Measurements from ENCODE around the gene VAMP5. TPM values are rescaled to one million over a fixed set of nuclear protein-coding genes. Genes with fewer than 3 reads are reported as not detected.

The VAMP5 gene
- total and polyA plus RNA-seq, 9 of the 15 experiments (the other 6 are each of a cell fraction or from before 2014, with no cell fraction given): 0.54 to 1.9 (median 1.5) TPM; not detected in 2

DNA sequence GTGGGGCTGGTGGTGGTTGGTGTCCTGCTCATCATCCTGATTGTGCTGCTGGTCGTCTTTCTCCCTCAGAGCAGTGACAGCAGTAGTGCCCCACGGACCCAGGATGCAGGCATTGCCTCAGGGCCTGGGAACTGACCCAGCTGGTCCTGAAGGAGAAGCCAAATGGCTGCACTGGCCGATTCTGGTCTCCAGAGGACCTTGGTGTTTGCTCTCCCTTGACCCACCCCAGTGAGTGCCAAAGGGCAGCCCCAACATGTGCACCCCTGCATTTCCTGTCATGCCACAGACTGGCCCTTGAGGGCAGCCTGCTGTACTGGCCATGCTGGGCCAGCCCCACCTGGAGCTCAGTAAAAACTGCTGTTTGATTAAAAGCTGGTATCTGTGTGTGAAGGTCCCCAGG is 8.8 kb downstream of the VAMP5 start:
- no TSS peak for BruUV-seq (replicated peaks)

More for the DNA sequence above, 8.8 kb downstream of the VAMP5 start:
- Histone ChIP-seq H3K4me3 (no peak overlapping the region), H4K20me1 (replicated peaks; ENCODE audit: control insufficient read depth, insufficient read depth, low read length) (no peaks in the 10 kb centered on the region), H3K9ac (ENCODE audit: insufficient read depth in 1 of 2, low read depth in 2 of 2, low read length in 2 of 2) (peak overlapping the region in 1 of 2 experiments; percentile 39; a peak in 2 of 4 replicates), H3K9me3 (replicated peaks; ENCODE audit: control insufficient read depth, insufficient read depth, low read depth, low read length) (no peaks in the 10 kb centered on the region), H3K79me2 (ENCODE audit: control insufficient read depth, insufficient read depth, low read length) (peaks cover 28% of the 10 kb centered on the region), H3K4me2 (ENCODE audit: insufficient read depth, low read length) (no peak overlapping the region), H3K27me3 (ENCODE audit: control insufficient read depth in 2 of 2, insufficient read depth in 2 of 2, low read length in 2 of 2) (no peaks in the 10 kb centered on the region), H3K36me3 (ENCODE audit: control insufficient read depth, insufficient read depth, low read length) (peaks cover 14% of the 10 kb centered on the region; the same call in 2 of the 3 replicates), H3K4me1 (replicated peaks in 1 of 2; ENCODE audit: control insufficient read depth in 2 of 2, insufficient read depth in 2 of 2, low read length in 2 of 2) (peaks cover 18 to 30% of the 10 kb centered on the region in 2 experiments), H2AFZ (ENCODE audit: low read depth, low read length) (no peak overlapping the region), H3K27ac (ENCODE audit: extremely low read depth, low read depth, low read length) (no peak overlapping the region), H3K9me1 (ENCODE audit: control insufficient read depth, insufficient read depth, low read length) (peaks cover 4% of the 10 kb centered on the region)
- ChIA-PET POLR2A (interaction anchor here (0.6 to 0.8 kb wide), 2 partner anchors 9 to 12 kb away, joined by 3 to 4 read pairs; no protein-coding TSS in a partner anchor), CTCF (ENCODE audit: low intra/inter-chr PET ratio) (no interaction called here)
- DNase-seq (ENCODE audit: extremely low read depth in 1 of 4, low spot score in 3 of 4) (no peak), FAIRE-seq (no peak), ATAC-seq (no peak)
- 43% methylated on average over 1 of the region's 3 CpGs for WGBS (ENCODE audit: insufficient coverage, low coverage, missing lambda C conversion rate)
- no peak for TF ChIP-seq PYGO2 (tag; IDR thresholded peaks at IDR 0.05)
- TF ChIP-seq ZNF695 (CRISPR knock-in tag; IDR thresholded peaks at IDR 0.05): no peak
- TF ChIP-seq ZNF644 (tag; IDR thresholded peaks at IDR 0.05; ENCODE audit: low read depth): no peak
- TF ChIP-seq ZBTB8A (IDR thresholded peaks at IDR 0.05; ENCODE audit: partially characterized antibody): no peak
- TF ChIP-seq NFE2 (IDR thresholded peaks at IDR 0.05; ENCODE audit: low read depth): no peak
- TF ChIP-seq, protein P1, sequence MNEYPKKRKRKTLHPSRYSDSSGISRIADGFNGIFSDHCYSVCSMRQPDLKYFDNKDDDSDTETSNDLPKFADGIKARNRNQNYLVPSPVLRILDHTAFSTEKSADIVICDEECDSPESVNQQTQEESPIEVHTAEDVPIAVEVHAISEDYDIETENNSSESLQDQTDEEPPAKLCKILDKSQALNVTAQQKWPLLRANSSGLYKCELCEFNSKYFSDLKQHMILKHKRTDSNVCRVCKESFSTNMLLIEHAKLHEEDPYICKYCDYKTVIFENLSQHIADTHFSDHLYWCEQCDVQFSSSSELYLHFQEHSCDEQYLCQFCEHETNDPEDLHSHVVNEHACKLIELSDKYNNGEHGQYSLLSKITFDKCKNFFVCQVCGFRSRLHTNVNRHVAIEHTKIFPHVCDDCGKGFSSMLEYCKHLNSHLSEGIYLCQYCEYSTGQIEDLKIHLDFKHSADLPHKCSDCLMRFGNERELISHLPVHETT (CRISPR knock-in tag; conservative IDR thresholded peaks at IDR 0.05 in 1 of 2, IDR thresholded peaks at IDR 0.05 in 1 of 2): no peak
- TF ChIP-seq ETV1 (tag; conservative IDR thresholded peaks at IDR 0.05; ENCODE audit: low read depth): no peak
- TF ChIP-seq SAFB (IDR thresholded peaks at IDR 0.05; ENCODE audit: borderline replicate concordance, low read depth, low read length): no peak
- no peak for TF ChIP-seq GATAD2B (IDR thresholded peaks at IDR 0.05; ENCODE audit: borderline replicate concordance)
- no peak for TF ChIP-seq COPS2 (conservative IDR thresholded peaks at IDR 0.05)
- intact Hi-C loops (cut with micrococcal nuclease) (no loop called here), in situ Hi-C loops (cut with MboI) (no loop called here)

Measured in K562 (cell line).